GM18505 (cell line): ENCODE measurements around the gene TAF3.

Experiments
- ATAC-seq: cut with Tn5 transposase; IDR thresholded peaks from one replicate; pipeline ENCODE4 v1.9.1; 2021; ENCODE audit not compliant: unreplicated experiment
- POLR2A ChIP-seq: IDR thresholded peaks from 4 replicates; pipeline ENCODE4 v1.6.1; 2011; ENCODE audit warnings: borderline replicate concordance; ENCODE audit not compliant: insufficient read depth, insufficient read length; ENCODE audit errors: extremely low read depth

Gene TAF3

GRCh38 chr10:7876541-7877127, 58.3 kb downstream of the TAF3 start:
- no peak for TF ChIP-seq POLR2A
- ATAC-seq = no peak

GRCh38 chr10:7881119-7881518, 62.8 kb downstream of the TAF3 start:
- no peak for TF ChIP-seq POLR2A
- no peak for ATAC-seq

DNA sequence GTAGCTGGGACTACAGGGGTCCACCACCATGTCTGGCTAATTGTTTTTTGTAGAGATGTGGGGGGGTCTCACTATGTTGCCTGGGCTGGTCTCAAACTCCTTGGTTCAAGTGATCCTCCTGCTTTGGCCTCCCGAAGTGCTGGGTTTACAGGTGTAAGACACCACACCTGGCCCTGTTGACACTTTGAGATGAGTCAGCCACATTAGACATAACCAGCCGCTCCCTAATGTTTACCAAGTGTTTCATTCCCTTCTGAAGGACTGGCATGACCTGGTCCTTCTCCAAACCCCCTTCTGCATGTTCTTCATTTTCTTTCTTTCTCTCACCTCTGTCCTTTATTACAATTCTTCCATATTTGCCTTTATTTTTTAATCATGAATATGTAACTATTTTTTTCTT, 67.8 kb downstream of the TAF3 start:
- no peak for ATAC-seq
- TF ChIP-seq POLR2A = no peak

- no peak for ATAC-seq
- TF ChIP-seq POLR2A = no peak
Measured at GRCh38 chr10:7887174-7887816, 69.0 kb downstream of the TAF3 start.

- ATAC-seq = no peak
Measured at GRCh38 chr10:7889947-7890542, 71.7 kb downstream of the TAF3 start.

DNA sequence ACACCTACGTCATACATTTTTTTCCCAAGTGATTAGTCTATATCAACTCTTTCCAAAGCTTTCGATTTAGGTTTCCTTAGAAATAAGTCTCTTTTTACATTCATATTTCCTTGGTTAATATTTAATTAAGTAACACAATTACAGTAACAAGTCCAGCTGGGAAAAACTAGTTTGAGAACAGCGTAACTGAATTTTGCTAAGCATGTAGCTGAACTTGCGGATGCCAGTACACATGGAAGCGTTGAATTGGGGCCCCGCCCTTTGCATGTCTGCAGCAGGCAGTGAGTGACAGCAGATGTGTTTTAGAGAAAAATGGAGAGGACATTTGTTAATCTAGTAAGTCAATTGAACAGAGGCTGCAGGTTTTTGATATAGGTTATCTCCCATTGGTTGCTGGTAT, 72.5 kb downstream of the TAF3 start:
- no peak for ATAC-seq
- TF ChIP-seq POLR2A = no peak

More at GRCh38 chr10:7889947-7890542, 71.7 kb downstream of the TAF3 start:
- TF ChIP-seq POLR2A = no peak

- TF ChIP-seq POLR2A = no peak
- no peak for ATAC-seq
Measured at GRCh38 chr10:7891634-7892033, 73.3 kb downstream of the TAF3 start.

- TF ChIP-seq POLR2A = no peak
- no peak for ATAC-seq
Measured at GRCh38 chr10:7892146-7892545, 73.8 kb downstream of the TAF3 start.

DNA sequence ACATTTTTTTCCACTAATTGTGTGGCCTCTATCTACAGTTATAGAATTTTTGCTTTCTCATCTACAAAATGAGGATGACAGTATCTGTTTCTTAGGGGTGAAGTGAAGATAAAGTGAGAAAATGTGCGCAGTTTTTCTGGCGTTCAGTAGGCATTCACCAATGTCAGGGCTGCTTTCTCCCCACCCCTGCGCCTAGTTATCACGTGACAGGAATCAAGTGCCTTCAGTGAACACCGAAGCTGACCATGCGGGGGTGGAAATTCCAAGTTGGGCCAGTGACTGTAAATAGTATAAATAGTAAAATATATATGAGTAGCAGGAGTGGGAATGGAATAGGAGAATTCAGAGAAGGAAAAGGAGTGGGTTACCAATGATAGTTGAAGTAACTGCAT, 77.4 kb downstream of the TAF3 start:
- TF ChIP-seq POLR2A = no peak
- no peak for ATAC-seq

DNA sequence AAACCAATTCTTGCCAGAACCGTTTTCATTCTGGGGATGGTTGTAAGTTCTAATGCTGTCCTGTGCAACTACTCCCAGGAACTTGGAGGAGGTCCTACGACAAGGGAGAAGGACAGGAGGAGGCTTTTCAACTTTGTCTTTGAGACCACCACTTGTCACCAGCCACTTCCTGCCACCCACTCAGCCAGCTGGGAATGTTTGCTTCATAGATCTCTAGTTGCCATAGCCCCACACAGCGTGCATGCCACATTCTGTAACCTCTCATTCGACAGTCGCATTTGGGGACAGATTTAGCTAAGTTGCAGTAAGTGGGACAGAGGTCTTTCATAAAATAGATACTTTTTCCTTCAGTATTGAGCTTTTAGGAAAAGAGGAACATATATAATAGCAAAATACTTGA, 78.0 kb downstream of the TAF3 start:
- TF ChIP-seq POLR2A = no peak
- no peak for ATAC-seq

GRCh38 chr10:7901256-7901655, 83.0 kb downstream of the TAF3 start:
- no peak for ATAC-seq
- no peak for TF ChIP-seq POLR2A

DNA sequence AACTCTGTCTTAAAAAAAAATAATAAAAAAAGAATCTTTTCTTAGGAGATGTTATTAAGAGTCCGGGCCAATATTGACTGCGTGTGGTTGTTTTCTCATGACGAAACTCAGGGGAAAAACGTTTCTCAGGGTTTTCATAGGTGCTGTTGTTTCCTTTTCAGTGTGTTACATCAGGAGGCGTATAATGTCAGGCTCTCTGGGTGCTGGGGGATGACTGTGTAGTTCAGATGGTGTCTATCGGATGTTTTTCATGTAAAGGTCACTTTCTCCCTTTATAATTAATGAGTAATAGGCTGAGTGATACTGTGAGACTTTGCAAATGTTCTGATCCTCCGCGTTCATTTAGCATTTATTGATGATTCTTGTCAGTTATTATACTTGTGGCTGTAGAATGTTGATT, 84.1 kb downstream of the TAF3 start:
- ATAC-seq = no peak

GRCh38 chr10:7903851-7904250, 85.5 kb downstream of the TAF3 start:
- TF ChIP-seq POLR2A = no peak
- ATAC-seq = no peak

More for the DNA sequence above, 84.1 kb downstream of the TAF3 start:
- no peak for TF ChIP-seq POLR2A

GRCh38 chr10:7906128-7906527, 87.8 kb downstream of the TAF3 start:
- ATAC-seq = no peak
- no peak for TF ChIP-seq POLR2A
